Fibroblast of the aortic adventitia (primary cell): ENCODE data around the gene NSFL1C. TPM values are rescaled to one million over a fixed set of nuclear protein-coding genes. Genes with fewer than 3 reads are reported as not detected.

Experiments used
- DNase-seq: peaks from one replicate; pipeline ENCODE4 v3.0.0-alpha.2; 2010; ENCODE audit warnings: low read depth
- H3K4me3 ChIP-seq: 2 replicates; pipeline ENCODE4 v1.5.1; 2011; ENCODE audit warnings: low read depth, mild to moderate bottlenecking, control low read depth, low read length, moderate library complexity
- CTCF ChIP-seq: IDR thresholded peaks from 2 replicates; pipeline ENCODE4 v1.5.1; 2011; ENCODE audit warnings: mild to moderate bottlenecking, low read length, control low read depth, inconsistent platforms; ENCODE audit not compliant: insufficient read depth
- total RNA-seq: library from RNA; depleted of rRNA; stranded (reverse); fragments of >200 nt; gene quantifications from 2 replicates; pipeline ENCODE4 v1.2.3, GENCODE V29; 2012; ENCODE audit warnings: low replicate concordance

Gene NSFL1C
- total RNA-seq: 24.1 and 26.9 TPM in 2 replicates

GRCh38 chr20:1466211-1467081, at the start of gene NSFL1C:
TSS of gene NSFL1C (minus strand) at chr20:1466849. CDS start at chr20:1466824, 25 bp downstream.
- H3K4me3 ChIP-seq: peak within 1 kb of the TSS; percentile 90
- peak; percentile 92 for DNase-seq
- TF ChIP-seq CTCF: peak; percentile 86

DNA sequence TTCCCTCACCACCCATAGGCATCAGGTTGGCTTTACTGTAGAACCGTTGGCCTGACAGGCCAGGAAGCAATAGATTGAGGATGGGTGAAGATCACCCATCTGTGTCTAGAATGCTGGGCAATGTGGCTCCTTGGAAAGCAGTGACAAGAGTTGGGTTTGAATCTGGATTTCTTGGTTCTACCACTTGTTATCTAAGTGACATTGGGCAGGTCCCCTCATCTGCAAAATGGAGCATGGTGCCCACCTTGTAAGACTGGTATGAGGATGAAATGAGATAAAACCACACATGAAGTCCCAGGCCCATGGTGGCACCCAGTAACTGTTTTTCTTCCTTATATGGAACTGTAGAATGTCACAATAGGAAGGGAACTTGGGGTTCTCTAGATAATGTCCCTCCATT, 47.2 kb upstream of the NSFL1C start:
- no peak for TF ChIP-seq CTCF
- H3K4me3 ChIP-seq: no peak overlapping the region
- no peak for DNase-seq

GRCh38 chr20:1509237-1509636, 42.6 kb upstream of the NSFL1C start:
- DNase-seq: peak; percentile 52
- no peak overlapping the region for H3K4me3 ChIP-seq
- TF ChIP-seq CTCF: peak; percentile 61

- H3K4me3 ChIP-seq: no peak overlapping the region
- no peak for TF ChIP-seq CTCF
- no peak for DNase-seq
Measured at GRCh38 chr20:1508574-1508973, 41.9 kb upstream of the NSFL1C start.

DNA sequence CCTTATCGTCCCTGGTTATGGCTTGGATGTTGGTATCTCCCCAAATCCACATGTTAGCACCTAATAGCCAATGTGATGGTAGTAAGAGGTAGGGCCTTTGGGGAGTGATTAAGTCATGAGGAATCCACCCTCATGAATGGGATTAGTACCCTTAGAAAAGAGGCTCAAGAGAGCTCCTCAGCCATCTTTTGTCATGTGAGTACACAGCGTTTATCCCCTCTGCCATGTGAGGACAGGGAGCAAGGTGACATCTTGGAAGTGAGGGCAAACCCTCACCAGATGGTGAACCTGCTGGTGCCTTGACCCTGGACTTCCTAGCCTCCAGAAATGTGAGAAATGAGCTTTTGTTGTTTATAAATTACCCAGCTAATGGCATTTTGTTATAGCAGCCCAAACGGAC, 40.6 kb upstream of the NSFL1C start:
- H3K4me3 ChIP-seq: no peak overlapping the region
- no peak for TF ChIP-seq CTCF
- no peak for DNase-seq

GRCh38 chr20:1505871-1506270, 39.2 kb upstream of the NSFL1C start:
- peak; percentile 4 for DNase-seq
- H3K4me3 ChIP-seq: no peak overlapping the region
- no peak for TF ChIP-seq CTCF

GRCh38 chr20:1505361-1505760, 38.7 kb upstream of the NSFL1C start:
- TF ChIP-seq CTCF: no peak
- DNase-seq: peak; percentile 36
- H3K4me3 ChIP-seq: no peak overlapping the region
